ENCODE measurements around the gene RRP12.

The RRP12 gene

GRCh38 chr10:97325754-97326153 is 75.4 kb downstream of the RRP12 start:
- no peak for DNase-seq (ENCODE audit: low spot score)
- TF ChIP-seq CTCF (IDR thresholded peaks at IDR 0.05; ENCODE audit: extremely low read depth, insufficient read depth, missing control alignments) = no peak
- in situ Hi-C loops (cut with MboI; ENCODE audit: low pct_unique_long_range_greater_than_20kb, low sequenced_read_pairs, unreplicated experiment) = no loop called here

- in situ Hi-C loops (cut with MboI; ENCODE audit: low pct_unique_long_range_greater_than_20kb, low sequenced_read_pairs, unreplicated experiment) = no loop called here
- DNase-seq (ENCODE audit: low spot score) = no peak
- TF ChIP-seq CTCF (IDR thresholded peaks at IDR 0.05; ENCODE audit: extremely low read depth, insufficient read depth, missing control alignments) = no peak
Measured at GRCh38 chr10:97323501-97323900, 77.6 kb downstream of the RRP12 start.

- in situ Hi-C loops (cut with MboI; ENCODE audit: low pct_unique_long_range_greater_than_20kb, low sequenced_read_pairs, unreplicated experiment) = no loop called here
- DNase-seq (ENCODE audit: low spot score) = no peak
- no peak for TF ChIP-seq CTCF (IDR thresholded peaks at IDR 0.05; ENCODE audit: extremely low read depth, insufficient read depth, missing control alignments)
Measured at GRCh38 chr10:97321804-97322190, 79.3 kb downstream of the RRP12 start.

GRCh38 chr10:97321032-97321803 is 79.9 kb downstream of the RRP12 start:
- in situ Hi-C loops (cut with MboI; ENCODE audit: low pct_unique_long_range_greater_than_20kb, low sequenced_read_pairs, unreplicated experiment) = no loop called here
- DNase-seq (ENCODE audit: low spot score) = no peak
- no peak for TF ChIP-seq CTCF (IDR thresholded peaks at IDR 0.05; ENCODE audit: extremely low read depth, insufficient read depth, missing control alignments)

- in situ Hi-C loops (cut with MboI; ENCODE audit: low pct_unique_long_range_greater_than_20kb, low sequenced_read_pairs, unreplicated experiment) = no loop called here
Measured at GRCh38 chr10:97320480-97321031, 80.6 kb downstream of the RRP12 start.

More at GRCh38 chr10:97320480-97321031, 80.6 kb downstream of the RRP12 start:
- no peak for DNase-seq (ENCODE audit: low spot score)
- TF ChIP-seq CTCF (IDR thresholded peaks at IDR 0.05; ENCODE audit: extremely low read depth, insufficient read depth, missing control alignments) = no peak
